Peyer's patch (tissue), 4 donors: ENCODE results near the gene LIG3. TPM values are rescaled to one million over a fixed set of nuclear protein-coding genes. Genes with fewer than 3 reads are reported as not detected.

ENCODE experiments used
- DNase-seq, 3 donors: peaks; one replicate each; pipeline ENCODE4 v3.0.0-alpha.2; 2017 to 2019
- H3K27ac ChIP-seq, 4 donors: fragments of 200-600 bp; sonication (generic); one replicate each; pipeline ENCODE4 v1.5.1; 2016 to 2019
- H3K27me3 ChIP-seq, 2 donors: fragments of 200-600 bp; sonication (generic); one replicate each; pipeline ENCODE4 v1.5.1; 2019
- H3K36me3 ChIP-seq, 3 donors: fragments of 200-600 bp; sonication (generic); one replicate each; pipeline ENCODE4 v1.5.1; 2016 to 2019
- H3K4me1 ChIP-seq, 4 donors: fragments of 200-600 bp; sonication (generic); one replicate each; pipeline ENCODE4 v1.5.1; 2016 to 2019
- H3K4me3 ChIP-seq, 4 donors: fragments of 200-600 bp; sonication (generic); 1 replicate in 3 of 4; 2 replicates in 1 of 4; pipeline ENCODE4 v1.5.1; 2016 to 2019; ENCODE audit warnings: mild to moderate bottlenecking in 1 of 4
- H3K9me3 ChIP-seq, 4 donors: fragments of 200-600 bp; sonication (generic); one replicate each; pipeline ENCODE4 v1.5.1; 2016 to 2019; ENCODE audit warnings: mild to moderate bottlenecking in 1 of 4
- POLR2A ChIP-seq, 2 donors: fragments of 450-650 bp; IDR thresholded peaks; one replicate each; pipeline ENCODE4 v1.5.1; 2017; ENCODE audit warnings: antibody characterized with exemption in 2 of 2, mild to moderate bottlenecking in 2 of 2, moderate library complexity in 2 of 2
- total RNA-seq, 4 donors: library from RNA; depleted of rRNA; stranded (reverse); fragments of >200 nt; gene quantifications; one replicate each; pipeline ENCODE4 v1.1.0, GENCODE V29; 2016
- TF ChIP-seq, protein P1 (sequence below), 6 experiments: fragments of 450-650 bp in 4 of 6; fragments of 200-600 bp in 2 of 6; sonication (generic) in 1 of 6; IDR thresholded peaks; one replicate each; pipeline ENCODE4 v1.5.1; 2017 to 2019; ENCODE audit warnings: antibody characterized with exemption in 6 of 6, mild to moderate bottlenecking in 3 of 6, moderate library complexity in 1 of 6

LIG3 gene
- total RNA-seq, 4 donors from 2014 or later: 19.6 to 82.5 (median 36.3) TPM

DNA sequence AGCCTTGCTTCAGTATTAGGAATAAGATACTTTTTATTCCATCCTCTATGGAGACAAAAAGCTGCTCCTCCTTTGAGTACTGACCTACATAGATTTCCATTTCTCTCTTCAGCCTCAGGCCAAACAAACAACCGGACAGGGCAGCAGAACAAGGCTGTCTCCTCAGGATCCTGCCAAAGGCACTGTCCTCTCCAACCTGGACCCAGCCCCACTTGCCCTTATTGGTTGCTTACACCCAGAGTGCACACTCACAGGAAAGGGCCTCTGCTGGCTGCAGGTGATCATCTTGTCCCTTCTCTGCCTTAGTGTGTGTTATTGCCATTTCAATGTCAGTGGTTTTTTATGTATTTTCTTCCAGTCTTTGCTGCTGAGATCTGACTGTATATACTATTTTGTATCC, 26.6 kb downstream of the LIG3 start:
- Histone ChIP-seq H3K27me3 (no peaks in the 10 kb centered on the region), H3K27ac (no peak overlapping the region), H3K36me3 (peaks cover 0 to 60% (median 0%) of the 10 kb centered on the region in 3 donors), H3K4me1 (no peaks in the 10 kb centered on the region), H3K9me3 (no peaks in the 10 kb centered on the region), H3K4me3 (no peak overlapping the region)
- TF ChIP-seq, protein P1, sequence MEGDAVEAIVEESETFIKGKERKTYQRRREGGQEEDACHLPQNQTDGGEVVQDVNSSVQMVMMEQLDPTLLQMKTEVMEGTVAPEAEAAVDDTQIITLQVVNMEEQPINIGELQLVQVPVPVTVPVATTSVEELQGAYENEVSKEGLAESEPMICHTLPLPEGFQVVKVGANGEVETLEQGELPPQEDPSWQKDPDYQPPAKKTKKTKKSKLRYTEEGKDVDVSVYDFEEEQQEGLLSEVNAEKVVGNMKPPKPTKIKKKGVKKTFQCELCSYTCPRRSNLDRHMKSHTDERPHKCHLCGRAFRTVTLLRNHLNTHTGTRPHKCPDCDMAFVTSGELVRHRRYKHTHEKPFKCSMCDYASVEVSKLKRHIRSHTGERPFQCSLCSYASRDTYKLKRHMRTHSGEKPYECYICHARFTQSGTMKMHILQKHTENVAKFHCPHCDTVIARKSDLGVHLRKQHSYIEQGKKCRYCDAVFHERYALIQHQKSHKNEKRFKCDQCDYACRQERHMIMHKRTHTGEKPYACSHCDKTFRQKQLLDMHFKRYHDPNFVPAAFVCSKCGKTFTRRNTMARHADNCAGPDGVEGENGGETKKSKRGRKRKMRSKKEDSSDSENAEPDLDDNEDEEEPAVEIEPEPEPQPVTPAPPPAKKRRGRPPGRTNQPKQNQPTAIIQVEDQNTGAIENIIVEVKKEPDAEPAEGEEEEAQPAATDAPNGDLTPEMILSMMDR (IDR thresholded peaks at IDR 0.05): no peak
- TF ChIP-seq POLR2A (IDR thresholded peaks at IDR 0.05): no peak
- DNase-seq: no peak

- peaks cover 0 to 71% (median 0%) of the 10 kb centered on the region in 3 donors for H3K36me3 ChIP-seq
- DNase-seq: no peak
Observed at GRCh38 chr17:35010093-35010492, 29.8 kb downstream of the LIG3 start.

DNA sequence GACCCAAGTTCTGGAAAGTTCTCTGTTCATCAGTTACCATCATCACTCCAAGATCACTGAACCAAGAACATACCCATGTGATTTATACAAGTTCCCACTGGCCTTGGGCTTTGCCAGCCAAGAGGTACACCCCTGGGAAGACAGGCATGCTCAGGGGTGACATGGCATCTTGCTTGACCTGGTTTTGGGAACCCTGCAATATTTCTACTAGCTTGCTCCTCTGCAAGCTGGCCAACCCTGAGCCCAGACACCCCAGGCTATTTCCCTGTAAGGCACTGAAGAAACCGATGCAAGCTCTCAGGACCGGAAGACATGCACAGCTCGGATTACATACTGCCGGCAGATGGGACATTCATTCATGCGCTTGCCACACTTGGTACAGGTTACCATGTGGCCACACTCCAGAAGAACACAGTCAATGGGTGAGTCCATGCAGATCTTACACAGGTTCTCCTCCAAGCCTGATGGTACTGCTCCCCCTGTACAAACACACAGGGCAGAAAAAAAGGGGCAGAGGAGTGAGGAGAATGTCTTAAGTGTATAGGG, 31.4 kb downstream of the LIG3 start:
- TF ChIP-seq POLR2A (IDR thresholded peaks at IDR 0.05): no peak
- TF ChIP-seq, protein P1 (IDR thresholded peaks at IDR 0.05): no peak
- H3K27ac ChIP-seq: no peak overlapping the region
- peaks cover 0 to 81% (median 0%) of the 10 kb centered on the region in 3 donors for H3K36me3 ChIP-seq
- no peak overlapping the region for H3K4me3 ChIP-seq
- no peaks in the 10 kb centered on the region for H3K4me1 ChIP-seq
- H3K9me3 ChIP-seq: no peaks in the 10 kb centered on the region
- H3K27me3 ChIP-seq: no peaks in the 10 kb centered on the region
- DNase-seq: no peak

More at GRCh38 chr17:35010093-35010492, 29.8 kb downstream of the LIG3 start:
- no peaks in the 10 kb centered on the region for H3K4me1 ChIP-seq
- H3K4me3 ChIP-seq: no peak overlapping the region
- H3K27me3 ChIP-seq: no peaks in the 10 kb centered on the region
- TF ChIP-seq, protein P1 (IDR thresholded peaks at IDR 0.05): no peak
- no peak for TF ChIP-seq POLR2A (IDR thresholded peaks at IDR 0.05)
- no peak overlapping the region for H3K27ac ChIP-seq
- no peaks in the 10 kb centered on the region for H3K9me3 ChIP-seq

DNA sequence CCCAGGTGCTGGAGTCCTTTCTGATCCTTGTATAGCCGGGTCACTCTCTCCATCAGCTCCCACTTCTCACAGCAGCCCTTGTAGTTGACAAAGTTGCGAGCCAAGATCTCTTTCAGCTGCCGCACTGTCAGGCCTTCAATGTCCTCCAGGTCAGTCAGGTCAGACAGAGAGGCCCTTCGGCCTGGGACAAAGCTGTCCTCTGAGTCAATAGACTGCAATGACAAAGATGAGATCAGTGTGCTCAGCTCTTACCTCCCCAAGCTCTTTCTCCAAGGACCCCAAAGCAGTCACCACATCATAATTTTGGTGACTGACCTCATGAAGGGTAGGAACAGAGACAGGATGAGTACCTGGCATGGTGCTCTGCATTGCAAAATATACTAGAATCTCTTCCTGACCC, 36.1 kb downstream of the LIG3 start:
- H3K27me3 ChIP-seq: no peaks in the 10 kb centered on the region
- H3K4me1 ChIP-seq: no peaks in the 10 kb centered on the region
- TF ChIP-seq POLR2A (IDR thresholded peaks at IDR 0.05): no peak
- TF ChIP-seq, protein P1 (IDR thresholded peaks at IDR 0.05): no peak
- no peak for DNase-seq
- H3K27ac ChIP-seq: no peak overlapping the region
- no peaks in the 10 kb centered on the region for H3K9me3 ChIP-seq
- no peak overlapping the region for H3K4me3 ChIP-seq
- peaks cover 0 to 81% (median 0%) of the 10 kb centered on the region in 3 donors for H3K36me3 ChIP-seq

DNA sequence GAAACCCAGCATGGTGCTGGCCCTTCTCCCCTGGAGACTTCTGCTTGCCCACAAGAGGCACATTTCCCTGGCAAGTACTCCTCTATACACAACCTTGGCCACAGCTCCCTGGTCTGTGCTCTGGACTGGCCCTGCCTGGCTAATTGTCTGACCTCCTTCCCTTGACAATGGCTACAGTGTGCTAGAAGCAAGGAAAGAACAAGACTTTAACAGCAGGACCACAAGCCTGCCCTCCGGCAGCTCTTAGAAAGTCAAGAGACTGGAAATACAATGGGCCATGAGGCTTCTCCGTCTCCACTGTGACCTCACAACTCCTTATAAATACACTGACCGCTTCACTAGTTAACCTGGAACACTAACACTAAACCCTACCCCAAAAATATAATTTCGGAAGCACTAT, 36.7 kb downstream of the LIG3 start:
- H3K4me1 ChIP-seq: no peaks in the 10 kb centered on the region
- H3K36me3 ChIP-seq: peaks cover 0 to 81% (median 0%) of the 10 kb centered on the region in 3 donors
- no peaks in the 10 kb centered on the region for H3K27me3 ChIP-seq
- H3K27ac ChIP-seq: no peak overlapping the region
- H3K9me3 ChIP-seq: no peaks in the 10 kb centered on the region
- no peak for DNase-seq
- TF ChIP-seq, protein P1 (IDR thresholded peaks at IDR 0.05): no peak
- no peak for TF ChIP-seq POLR2A (IDR thresholded peaks at IDR 0.05)
- H3K4me3 ChIP-seq: no peak overlapping the region
